ENCODE measurements around the gene STAU1. TPM values are rescaled to one million over a fixed set of nuclear protein-coding genes. Genes with fewer than 3 reads are reported as not detected.
A peak's percentile ranks its signal among the peaks of the same experiment; 100 is the strongest.

Gene STAU1
- total RNA-seq, 2 experiments from 2014 or later: 61.4 to 65.8 TPM

DNA sequence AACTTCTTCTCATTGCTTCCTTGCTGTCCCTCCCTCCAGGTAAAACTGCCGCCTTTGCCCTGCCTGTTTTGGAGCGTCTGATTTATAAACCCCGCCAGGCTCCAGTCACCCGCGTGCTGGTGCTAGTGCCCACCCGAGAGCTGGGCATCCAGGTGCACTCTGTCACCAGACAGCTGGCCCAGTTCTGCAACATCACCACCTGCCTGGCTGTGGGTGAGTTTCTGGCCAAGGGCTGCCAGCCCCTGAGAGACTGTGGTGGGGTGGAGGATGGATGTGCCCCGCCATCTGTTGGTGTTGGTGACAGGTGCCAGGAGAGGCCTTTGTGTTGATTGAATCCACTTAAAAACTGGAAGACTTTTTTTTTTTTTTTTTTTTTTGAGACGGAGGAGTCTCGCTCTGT lies 40.5 kb upstream of the STAU1 start:
- Histone ChIP-seq H3K4me3 (ENCODE audit: low read length) (no peak overlapping the region), H3K27ac (ENCODE audit: low read depth in 1 of 2, low read length in 2 of 2) (no peak overlapping the region), H3K9me3 (ENCODE audit: control insufficient read depth in 1 of 2, insufficient read depth in 1 of 2, low read length in 2 of 2) (no peaks in the 10 kb centered on the region), H3K36me3 (ENCODE audit: insufficient read depth, low read length) (peaks cover 87% of the 10 kb centered on the region), H3K27me3 (ENCODE audit: control insufficient read depth in 1 of 2, insufficient read depth in 2 of 2, low read length in 2 of 2) (no peaks in the 10 kb centered on the region), H3K4me1 (ENCODE audit: insufficient read depth, low read length) (no peaks in the 10 kb centered on the region)
- ChIA-PET CTCF (no interaction called here), POLR2A (interaction anchor here (1.0 kb wide), 1 partner anchor 9 kb away, joined by 3 read pairs; no protein-coding TSS in a partner anchor)
- Mint-ChIP-seq H3K36me3 (ENCODE audit: low read depth) (peaks cover 92% of the 10 kb centered on the region), H3K27ac (no peak overlapping the region), H3K4me3 (no peak overlapping the region), H3K9me3 (no peaks in the 10 kb centered on the region), H3K27me3 (no peaks in the 10 kb centered on the region), H3K4me1 (ENCODE audit: low read depth) (peaks cover 5% of the 10 kb centered on the region)
- DNase-seq (no peak), ATAC-seq (ENCODE audit: poor library complexity) (no peak)
- intact Hi-C loops (cut with DNase I, micrococcal nuclease): no loop called here
- TF ChIP-seq, protein P1, sequence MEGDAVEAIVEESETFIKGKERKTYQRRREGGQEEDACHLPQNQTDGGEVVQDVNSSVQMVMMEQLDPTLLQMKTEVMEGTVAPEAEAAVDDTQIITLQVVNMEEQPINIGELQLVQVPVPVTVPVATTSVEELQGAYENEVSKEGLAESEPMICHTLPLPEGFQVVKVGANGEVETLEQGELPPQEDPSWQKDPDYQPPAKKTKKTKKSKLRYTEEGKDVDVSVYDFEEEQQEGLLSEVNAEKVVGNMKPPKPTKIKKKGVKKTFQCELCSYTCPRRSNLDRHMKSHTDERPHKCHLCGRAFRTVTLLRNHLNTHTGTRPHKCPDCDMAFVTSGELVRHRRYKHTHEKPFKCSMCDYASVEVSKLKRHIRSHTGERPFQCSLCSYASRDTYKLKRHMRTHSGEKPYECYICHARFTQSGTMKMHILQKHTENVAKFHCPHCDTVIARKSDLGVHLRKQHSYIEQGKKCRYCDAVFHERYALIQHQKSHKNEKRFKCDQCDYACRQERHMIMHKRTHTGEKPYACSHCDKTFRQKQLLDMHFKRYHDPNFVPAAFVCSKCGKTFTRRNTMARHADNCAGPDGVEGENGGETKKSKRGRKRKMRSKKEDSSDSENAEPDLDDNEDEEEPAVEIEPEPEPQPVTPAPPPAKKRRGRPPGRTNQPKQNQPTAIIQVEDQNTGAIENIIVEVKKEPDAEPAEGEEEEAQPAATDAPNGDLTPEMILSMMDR (IDR thresholded peaks at IDR 0.05): no peak

DNA sequence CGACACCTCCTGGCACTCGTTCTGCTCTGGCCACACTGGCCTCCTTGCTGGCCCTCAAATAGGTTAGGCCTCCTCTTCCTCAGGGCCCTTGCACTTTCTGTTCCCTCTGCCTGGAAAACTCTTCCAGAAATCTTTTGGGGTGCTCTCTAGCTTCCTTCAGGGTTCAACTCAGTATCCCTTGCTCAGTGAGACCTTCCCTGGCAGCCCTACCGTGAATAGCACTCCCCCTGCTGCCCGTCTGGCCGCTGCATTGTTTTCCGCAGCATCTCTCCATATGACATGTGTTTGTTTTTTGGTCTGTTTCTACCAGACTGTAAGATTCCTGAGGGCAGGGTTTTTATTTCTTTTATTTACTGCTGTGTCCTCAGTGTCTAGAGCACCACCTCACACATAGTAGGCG lies 37.8 kb upstream of the STAU1 start:
- ChIA-PET CTCF (no interaction called here), POLR2A (no interaction called here)
- Mint-ChIP-seq H3K4me1 (ENCODE audit: low read depth) (peaks cover 6% of the 10 kb centered on the region), H3K36me3 (ENCODE audit: low read depth) (peaks cover 87% of the 10 kb centered on the region), H3K4me3 (peak overlapping the region; percentile 25), H3K27me3 (no peaks in the 10 kb centered on the region), H3K27ac (no peak overlapping the region), H3K9me3 (no peaks in the 10 kb centered on the region)
- ATAC-seq (ENCODE audit: poor library complexity) (no peak), DNase-seq (no peak)
- peaks cover 87% of the 10 kb centered on the region for H3K36me3 ChIP-seq (ENCODE audit: insufficient read depth, low read length)
- H3K9me3 ChIP-seq (ENCODE audit: control insufficient read depth in 1 of 2, insufficient read depth in 1 of 2, low read length in 2 of 2): no peaks in the 10 kb centered on the region
- H3K4me1 ChIP-seq (ENCODE audit: insufficient read depth, low read length): peaks cover 6% of the 10 kb centered on the region
- TF ChIP-seq, protein P1 (IDR thresholded peaks at IDR 0.05): no peak
- intact Hi-C loops (cut with DNase I, micrococcal nuclease): no loop called here
- H3K27me3 ChIP-seq (ENCODE audit: control insufficient read depth in 1 of 2, insufficient read depth in 2 of 2, low read length in 2 of 2): no peaks in the 10 kb centered on the region
- H3K27ac ChIP-seq (ENCODE audit: low read depth in 1 of 2, low read length in 2 of 2): no peak overlapping the region
- no peak overlapping the region for H3K4me3 ChIP-seq (ENCODE audit: low read length)

DNA sequence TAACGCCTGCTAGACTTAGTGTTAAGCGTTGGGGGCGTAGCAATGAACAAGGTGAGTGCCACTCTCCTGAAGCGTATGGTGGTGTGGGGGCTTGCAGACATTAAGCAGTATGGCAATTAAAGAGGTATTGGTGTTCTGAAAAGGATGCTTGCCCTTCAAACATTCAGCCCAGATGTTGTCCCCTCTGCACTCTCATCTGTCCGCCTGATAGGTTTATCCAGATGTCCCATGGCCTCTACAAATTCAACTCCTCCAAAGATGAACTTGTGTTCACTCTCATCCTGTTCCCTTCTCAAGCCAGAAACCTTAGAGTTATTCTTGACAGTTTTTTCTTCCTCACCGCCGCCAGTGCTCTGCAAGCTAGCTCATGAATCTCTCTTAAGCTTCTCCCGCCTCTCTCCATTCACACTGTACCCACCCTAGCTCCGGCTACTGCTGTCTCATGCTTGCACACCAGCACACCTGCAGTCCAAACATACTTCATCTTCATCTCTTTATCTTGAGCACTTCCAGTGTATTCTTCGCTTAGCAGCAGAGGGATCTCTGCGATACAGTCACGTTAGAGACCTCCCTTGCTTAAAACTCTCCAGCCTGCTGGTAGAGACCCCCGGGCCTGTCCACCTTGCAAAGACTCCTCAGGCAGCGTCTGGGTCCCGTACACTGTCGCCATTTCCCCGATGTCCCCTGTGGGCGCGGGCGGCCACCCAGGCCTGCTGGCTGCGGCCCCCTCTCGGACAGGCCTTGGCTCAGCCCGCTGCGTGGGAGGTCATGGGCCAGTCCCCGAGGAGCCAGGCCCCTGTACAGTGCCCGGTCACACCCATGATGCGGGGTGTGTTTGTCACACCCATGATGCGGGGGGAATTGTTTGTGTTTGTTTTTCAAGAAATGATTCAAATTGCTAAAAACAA lies 32.0 kb upstream of the STAU1 start:
- no peaks in the 10 kb centered on the region for H3K27me3 Mint-ChIP-seq
- peaks cover 24% of the 10 kb centered on the region for H3K4me1 Mint-ChIP-seq (ENCODE audit: low read depth)
- DNase-seq (peak in 1 of 14 experiments; percentile 34), ATAC-seq (ENCODE audit: poor library complexity) (no peak)
- ChIA-PET CTCF (interaction anchor here (4.4 kb wide), 1 partner anchor 86 kb away, joined by 52 read pairs; no protein-coding TSS in a partner anchor), POLR2A (interaction anchor here (0.7 to 1.7 kb wide), 2 partner anchors 8 to 32 kb away, joined by 3 to 33 read pairs; partner anchors contain the start of gene STAU1)
- H3K27ac Mint-ChIP-seq: peak overlapping the region; percentile 87
- peak overlapping the region; percentile 79 for H3K4me3 ChIP-seq (ENCODE audit: low read length)
- no peaks in the 10 kb centered on the region for H3K9me3 ChIP-seq (ENCODE audit: control insufficient read depth in 1 of 2, insufficient read depth in 1 of 2, low read length in 2 of 2)
- H3K27me3 ChIP-seq (ENCODE audit: control insufficient read depth in 1 of 2, insufficient read depth in 2 of 2, low read length in 2 of 2): no peaks in the 10 kb centered on the region
- H3K4me3 Mint-ChIP-seq: peak overlapping the region; percentile 86
- peaks cover 38% of the 10 kb centered on the region for H3K36me3 ChIP-seq (ENCODE audit: insufficient read depth, low read length)
- H3K4me1 ChIP-seq (ENCODE audit: insufficient read depth, low read length): peaks cover 33% of the 10 kb centered on the region
- TF ChIP-seq, protein P1 (IDR thresholded peaks at IDR 0.05): no peak
- H3K27ac ChIP-seq (ENCODE audit: low read depth in 1 of 2, low read length in 2 of 2): peak overlapping the region; percentile 85 to 91
- peaks cover 50% of the 10 kb centered on the region for H3K36me3 Mint-ChIP-seq (ENCODE audit: low read depth)
- intact Hi-C loops (cut with DNase I, micrococcal nuclease): loop anchor here (1.0 to 5.0 kb wide), 5 partner anchors 33 to 1512 kb away; partner anchors contain the start of genes ZNFX1 (in 2 of the 2), CSE1L (in 1 of the 2) and PARD6B (in 1 of the 2)
- no peaks in the 10 kb centered on the region for H3K9me3 Mint-ChIP-seq

Data from CD4-positive, alpha-beta T cell (primary cell).